Superior temporal gyrus (tissue), 1 donor: ENCODE data around the gene SERPINB4.

Experiments used
- DNase-seq: peaks from one replicate; pipeline ENCODE4 v3.0.0-alpha.2; 2016; ENCODE audit errors: extremely low spot score

SERPINB4 gene

GRCh38 chr18:63627819-63628218 is 16.2 kb downstream of the SERPINB4 start:
- DNase-seq = no peak

GRCh38 chr18:63626431-63626830 is 17.6 kb downstream of the SERPINB4 start:
- DNase-seq = no peak

DNA sequence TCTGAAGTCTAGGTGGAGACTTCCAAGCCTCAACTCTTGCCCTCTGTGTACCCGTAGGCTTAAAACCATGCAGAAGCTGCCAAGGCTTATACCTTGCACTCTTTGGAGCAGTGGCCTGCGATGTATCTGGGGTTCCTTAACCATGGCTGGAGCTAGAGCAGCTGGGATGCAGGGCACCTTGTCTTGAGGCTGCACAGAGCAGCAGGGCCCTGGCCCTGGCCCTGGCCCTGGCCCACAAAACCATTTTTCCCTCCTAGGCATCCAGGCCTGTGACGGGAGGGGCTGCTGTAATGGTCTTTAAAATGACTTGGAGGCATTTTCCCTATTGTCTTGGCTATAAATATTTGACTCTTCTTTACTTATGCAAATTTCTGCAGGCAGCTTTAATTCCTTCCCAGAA is 19.2 kb downstream of the SERPINB4 start:
- no peak for DNase-seq

DNA sequence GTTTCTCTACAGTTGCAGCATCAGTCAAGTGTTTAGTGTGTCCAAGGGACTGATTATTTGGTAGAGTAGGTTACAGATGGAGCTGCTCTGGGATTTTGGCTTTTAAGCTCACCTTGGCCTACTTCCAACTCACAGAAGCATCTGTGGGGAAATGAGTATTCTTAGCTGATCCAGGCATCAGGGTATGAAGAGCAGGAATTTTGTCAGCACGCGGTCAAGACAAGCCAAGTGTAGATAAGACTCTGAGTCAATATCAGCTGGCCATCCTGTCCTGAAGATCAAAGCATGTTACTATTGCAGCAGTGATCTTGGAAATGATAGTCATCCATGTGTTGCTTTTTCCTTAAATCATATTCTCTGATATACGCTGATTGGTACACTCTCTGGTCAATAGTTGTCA is 24.4 kb downstream of the SERPINB4 start:
- DNase-seq = no peak

DNA sequence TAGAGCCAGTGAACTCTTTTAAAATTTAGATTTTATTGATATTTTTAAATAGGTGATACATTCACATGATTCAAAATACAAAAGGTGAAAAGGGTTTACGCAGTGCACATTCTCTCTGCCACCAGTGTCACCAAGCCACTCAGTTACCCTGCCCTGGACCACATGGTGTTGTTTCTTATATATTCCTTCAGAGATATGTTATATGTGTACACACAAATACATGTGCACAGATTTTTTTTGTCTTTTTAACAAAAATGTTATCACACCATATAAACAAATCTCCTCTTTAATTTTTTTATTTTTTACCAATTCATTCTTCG is 26.2 kb downstream of the SERPINB4 start:
- DNase-seq = no peak

- no peak for DNase-seq
Observed at GRCh38 chr18:63617049-63617914, 26.8 kb downstream of the SERPINB4 start.

GRCh38 chr18:63613420-63613819 is 30.6 kb downstream of the SERPINB4 start:
- DNase-seq = no peak

- DNase-seq = no peak
Observed at GRCh38 chr18:63606526-63606925, 37.5 kb downstream of the SERPINB4 start.

DNA sequence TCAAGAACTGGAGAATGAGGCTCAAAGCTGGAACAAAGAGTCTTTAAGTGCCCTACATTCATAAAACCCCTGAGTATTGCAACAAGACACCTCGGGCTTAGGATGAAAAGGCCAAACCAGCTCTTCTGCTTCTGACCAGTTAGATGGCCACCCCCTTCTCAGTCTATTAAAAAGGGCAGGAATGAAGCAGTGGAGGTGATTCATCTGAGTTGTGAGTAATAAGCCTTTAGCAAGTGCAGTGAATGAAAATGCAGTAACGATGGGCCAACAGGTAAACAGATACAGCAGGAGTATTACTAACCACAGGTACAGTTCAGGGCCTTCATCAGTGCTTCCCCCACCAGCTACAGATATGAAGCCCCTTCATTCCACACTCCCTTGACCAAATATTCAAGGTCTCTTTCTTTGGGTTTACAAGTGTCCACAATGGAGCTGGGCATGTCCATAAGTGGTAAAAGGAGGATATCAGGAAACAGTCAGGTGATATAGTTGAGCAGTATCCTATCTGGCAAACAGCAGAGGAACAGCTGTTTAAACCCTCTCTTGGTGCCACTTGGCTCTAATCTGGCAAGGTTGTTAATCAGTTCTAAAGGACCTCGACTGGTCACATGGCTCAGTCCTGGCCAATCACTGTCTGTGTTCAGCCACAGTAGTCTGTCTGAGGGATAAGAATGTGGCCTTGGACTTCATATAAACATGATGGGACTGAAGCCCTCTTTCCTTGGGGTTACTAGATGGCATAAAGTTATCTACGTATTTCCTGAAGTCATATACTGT is 39.1 kb downstream of the SERPINB4 start:
- no peak for DNase-seq

GRCh38 chr18:63603772-63604171 is 40.3 kb downstream of the SERPINB4 start:
- no peak for DNase-seq

- no peak for DNase-seq
Observed at GRCh38 chr18:63603355-63603754, 40.7 kb downstream of the SERPINB4 start.

GRCh38 chr18:63596964-63597363 is 47.1 kb downstream of the SERPINB4 start:
- DNase-seq = no peak

DNA sequence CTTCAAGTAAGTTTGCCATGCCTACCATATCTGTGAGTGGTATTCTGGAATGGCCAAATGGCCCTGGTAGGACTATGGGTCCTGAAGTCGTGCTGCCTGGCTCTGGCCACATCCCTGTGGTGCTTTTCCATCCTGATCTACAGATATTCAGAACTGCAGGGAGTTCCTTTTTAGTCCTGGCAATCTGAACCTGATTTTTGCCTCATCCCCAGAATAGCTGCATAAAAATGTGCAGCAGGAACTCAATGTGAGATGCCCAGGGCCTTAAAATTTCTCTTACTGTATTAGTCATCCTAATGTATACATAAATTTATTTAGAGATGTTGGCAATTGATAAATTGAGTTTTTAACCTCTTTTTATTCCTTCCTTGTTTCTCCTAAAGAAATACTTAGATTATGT is 51.6 kb downstream of the SERPINB4 start:
- no peak for DNase-seq

DNA sequence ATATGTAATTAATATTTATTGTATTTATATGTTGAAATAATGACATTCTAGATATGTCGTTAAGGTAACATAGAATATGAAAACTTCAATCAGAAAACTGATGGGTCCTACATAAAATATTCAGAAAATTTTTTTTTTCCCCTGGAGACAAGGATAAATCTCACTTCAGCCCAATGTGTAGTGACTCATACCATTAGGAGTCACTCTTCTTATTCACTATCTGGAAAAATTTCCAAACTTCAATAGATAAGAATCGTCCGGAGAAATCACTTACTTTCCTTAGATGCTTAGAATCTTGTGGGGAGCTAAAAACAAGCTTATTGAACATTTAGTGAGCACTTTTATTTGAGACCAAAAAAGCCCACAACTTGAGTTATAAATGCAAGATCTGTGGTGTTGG is 52.3 kb downstream of the SERPINB4 start:
- no peak for DNase-seq

DNA sequence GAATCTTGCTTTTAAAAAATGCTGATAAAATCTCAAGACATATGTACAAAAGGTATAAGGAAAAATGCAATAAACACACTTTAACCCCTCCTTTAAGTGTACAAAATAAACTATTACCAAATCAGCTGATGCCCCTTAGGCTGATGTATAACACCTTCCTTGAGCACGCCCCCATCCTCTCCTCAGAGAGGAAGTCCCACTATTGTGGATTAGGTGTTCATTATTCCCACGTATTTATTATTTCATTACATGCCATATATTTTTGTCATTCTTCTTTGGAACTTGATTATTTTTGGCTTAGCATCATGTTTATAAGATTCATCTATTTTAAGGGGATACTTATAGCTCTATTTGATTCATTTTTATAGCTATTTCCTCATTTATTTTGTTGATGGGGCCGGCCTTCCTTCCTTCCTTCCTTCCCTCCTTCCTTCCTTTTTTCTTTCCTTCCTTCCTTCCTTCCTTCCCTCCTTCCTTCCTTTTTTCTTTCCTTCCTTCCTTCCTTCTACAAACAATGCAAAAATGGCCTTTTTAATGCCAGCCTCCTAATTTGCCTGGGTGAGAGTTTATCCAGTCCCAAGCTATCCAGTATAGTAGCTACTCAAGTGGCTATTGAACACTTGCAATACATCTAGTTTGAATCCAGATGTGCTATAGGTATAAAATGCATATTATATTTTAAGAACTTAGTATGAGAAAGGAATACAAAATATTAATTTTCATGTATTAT is 52.9 kb downstream of the SERPINB4 start:
- no peak for DNase-seq

DNA sequence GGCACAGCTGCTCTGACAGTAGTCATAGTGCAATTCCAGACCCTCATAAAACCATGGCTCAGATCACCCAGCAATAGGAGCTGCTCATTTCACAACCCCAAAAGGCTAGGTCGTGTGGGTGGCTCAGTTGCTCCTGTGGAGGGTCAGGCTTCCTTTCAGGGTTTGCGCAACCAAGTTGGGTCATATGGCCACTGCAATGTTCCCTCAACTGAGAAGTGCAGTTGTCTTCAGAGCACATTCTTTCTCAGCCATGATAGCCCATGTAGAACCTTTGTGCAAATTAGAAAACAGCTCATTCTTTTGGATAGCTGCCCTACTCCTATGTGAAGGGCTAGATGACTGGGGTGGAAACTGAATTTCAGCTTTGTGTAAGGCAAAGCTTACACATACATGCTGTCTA is 53.7 kb downstream of the SERPINB4 start:
- no peak for DNase-seq

GRCh38 chr18:63588909-63589308 is 55.1 kb downstream of the SERPINB4 start:
- DNase-seq = no peak
